Measurements from ENCODE around the gene DNAH14.
"Not testable (repeated sequence)": the region's sequence is repeated elsewhere in the genome, so short reads cannot be mapped to it uniquely, and the experiment has no call there.

The DNAH14 gene

DNA sequence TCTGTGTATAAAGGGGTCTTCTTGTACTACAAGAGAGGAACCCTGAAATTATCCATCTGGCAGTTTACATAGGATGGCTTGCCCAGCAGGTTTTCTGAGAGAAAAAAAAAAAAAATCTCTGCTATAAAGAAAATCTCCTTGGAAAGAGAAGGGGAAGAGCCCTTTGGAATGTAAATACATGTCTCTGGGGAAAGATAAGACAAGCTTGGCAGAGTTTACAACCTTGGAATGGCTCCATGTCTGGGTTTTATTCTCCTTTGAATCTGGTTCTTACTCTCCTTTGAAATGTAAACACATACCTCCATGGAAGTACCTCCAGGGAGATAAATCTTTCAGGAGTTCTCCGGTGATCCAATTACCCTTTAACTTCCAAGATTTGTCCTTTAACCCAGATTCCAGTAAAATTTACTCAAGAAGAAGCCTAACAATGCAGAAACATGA lies 45.1 kb upstream of the DNAH14 start:
- POLR2A ChIA-PET: no interaction called here
- Histone ChIP-seq H3K36me3 (ENCODE audit: control insufficient read depth in 4 of 4, insufficient read depth in 4 of 4, low read length in 3 of 4) (no peaks in the 10 kb centered on the region), H3K4me3 (ENCODE audit: control insufficient read depth in 1 of 7, extremely low read depth in 1 of 7, insufficient read depth in 4 of 7, low read depth in 2 of 7, low read length in 6 of 7) (no peak overlapping the region), H3K27ac (ENCODE audit: insufficient read depth in 1 of 2, low read depth in 1 of 2, low read length in 2 of 2, poor library complexity in 1 of 2, severe bottlenecking in 2 of 2) (no peak overlapping the region), H3K27me3 (replicated peaks in 2 of 5; ENCODE audit: control insufficient read depth in 4 of 5, insufficient read depth in 5 of 5, low read length in 4 of 5) (no peaks in the 10 kb centered on the region), H3K4me1 (ENCODE audit: control extremely low read depth in 1 of 4, control insufficient read depth in 4 of 4, insufficient read depth in 4 of 4, low read length in 3 of 4) (no peaks in the 10 kb centered on the region), H3K9me3 (ENCODE audit: control extremely low read depth in 1 of 5, control insufficient read depth in 4 of 5, insufficient read depth in 2 of 5, low read depth in 1 of 5, low read length in 4 of 5) (peaks cover 0 to 7% (median 3%) of the 10 kb centered on the region in 5 experiments)
- DNase-seq: no peak
- no CpG with 5 or more reads among the region's 1 CpG for WGBS (ENCODE audit: insufficient coverage)
- CTCF ChIA-PET: no interaction called here

DNA sequence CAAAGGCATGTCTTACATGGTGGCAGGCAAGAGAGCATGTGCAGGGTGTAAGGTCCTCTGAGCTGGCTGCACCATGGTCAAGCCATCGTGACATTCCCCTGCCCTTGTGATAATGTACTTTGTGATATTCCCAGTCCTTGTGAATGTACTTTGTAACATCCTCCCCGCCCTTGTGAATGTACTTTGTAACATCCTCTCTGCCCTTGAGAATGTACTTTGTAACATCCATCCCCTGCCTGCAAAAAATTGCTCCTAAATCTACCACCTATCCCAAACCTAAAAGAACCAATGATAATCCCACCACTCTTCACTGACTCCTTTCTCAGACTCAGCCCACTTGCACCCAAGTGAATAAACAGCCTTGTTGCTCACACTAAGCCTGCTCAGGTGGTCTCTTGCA lies 44.1 kb upstream of the DNAH14 start:
- H3K4me1 ChIP-seq (ENCODE audit: control extremely low read depth in 1 of 4, control insufficient read depth in 4 of 4, insufficient read depth in 4 of 4, low read length in 3 of 4); CTCF ChIA-PET; POLR2A ChIA-PET; H3K4me3 ChIP-seq (ENCODE audit: control insufficient read depth in 1 of 7, extremely low read depth in 1 of 7, insufficient read depth in 4 of 7, low read depth in 2 of 7, low read length in 6 of 7); H3K9me3 ChIP-seq (ENCODE audit: control extremely low read depth in 1 of 5, control insufficient read depth in 4 of 5, insufficient read depth in 2 of 5, low read depth in 1 of 5, low read length in 4 of 5); H3K36me3 ChIP-seq (ENCODE audit: control insufficient read depth in 4 of 4, insufficient read depth in 4 of 4, low read length in 3 of 4); H3K27me3 ChIP-seq (replicated peaks in 2 of 5; ENCODE audit: control insufficient read depth in 4 of 5, insufficient read depth in 5 of 5, low read length in 4 of 5); DNase-seq; H3K27ac ChIP-seq (ENCODE audit: insufficient read depth in 1 of 2, low read depth in 1 of 2, low read length in 2 of 2, poor library complexity in 1 of 2, severe bottlenecking in 2 of 2): not testable (repeated sequence)
- WGBS (ENCODE audit: insufficient coverage): 88% methylated on average over 1 of the region's 2 CpGs

DNA sequence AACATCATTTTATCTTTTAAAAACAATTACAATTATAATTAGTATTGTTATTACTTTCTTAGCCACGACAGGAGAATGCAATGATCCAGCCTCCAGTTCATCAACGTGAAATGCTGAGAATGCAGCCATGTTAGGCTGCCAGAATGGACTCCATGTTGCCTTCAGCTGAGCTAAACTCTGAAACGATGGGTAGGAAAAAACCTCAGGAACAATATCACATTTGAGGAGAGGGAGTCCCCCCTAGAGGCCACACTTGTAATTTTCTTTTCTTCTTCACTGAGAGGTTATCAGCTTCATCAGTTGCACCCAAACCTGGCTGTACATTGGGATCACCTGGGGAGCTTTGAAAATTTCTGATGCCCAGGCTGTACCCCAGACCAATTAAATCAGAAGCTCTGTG lies 34.6 kb upstream of the DNAH14 start:
- no peak for DNase-seq
- ChIA-PET CTCF (interaction anchor here (1.0 to 1.6 kb wide), 3 partner anchors 12 to 18 kb away, joined by 3 to 5 read pairs (median 4); no protein-coding TSS in a partner anchor), POLR2A (no interaction called here)
- Histone ChIP-seq H3K4me3 (ENCODE audit: control insufficient read depth in 1 of 7, extremely low read depth in 1 of 7, insufficient read depth in 4 of 7, low read depth in 2 of 7, low read length in 6 of 7) (no peak overlapping the region), H3K27me3 (replicated peaks in 2 of 5; ENCODE audit: control insufficient read depth in 4 of 5, insufficient read depth in 5 of 5, low read length in 4 of 5) (no peaks in the 10 kb centered on the region), H3K9me3 (ENCODE audit: control extremely low read depth in 1 of 5, control insufficient read depth in 4 of 5, insufficient read depth in 2 of 5, low read depth in 1 of 5, low read length in 4 of 5) (peaks cover 0 to 9% (median 2%) of the 10 kb centered on the region in 5 experiments), H3K27ac (ENCODE audit: insufficient read depth in 1 of 2, low read depth in 1 of 2, low read length in 2 of 2, poor library complexity in 1 of 2, severe bottlenecking in 2 of 2) (no peak overlapping the region), H3K36me3 (ENCODE audit: control insufficient read depth in 4 of 4, insufficient read depth in 4 of 4, low read length in 3 of 4) (no peaks in the 10 kb centered on the region), H3K4me1 (ENCODE audit: control extremely low read depth in 1 of 4, control insufficient read depth in 4 of 4, insufficient read depth in 4 of 4, low read length in 3 of 4) (no peaks in the 10 kb centered on the region)
- 50% methylated on average over 2 of the region's 3 CpGs for WGBS (ENCODE audit: insufficient coverage)

DNA sequence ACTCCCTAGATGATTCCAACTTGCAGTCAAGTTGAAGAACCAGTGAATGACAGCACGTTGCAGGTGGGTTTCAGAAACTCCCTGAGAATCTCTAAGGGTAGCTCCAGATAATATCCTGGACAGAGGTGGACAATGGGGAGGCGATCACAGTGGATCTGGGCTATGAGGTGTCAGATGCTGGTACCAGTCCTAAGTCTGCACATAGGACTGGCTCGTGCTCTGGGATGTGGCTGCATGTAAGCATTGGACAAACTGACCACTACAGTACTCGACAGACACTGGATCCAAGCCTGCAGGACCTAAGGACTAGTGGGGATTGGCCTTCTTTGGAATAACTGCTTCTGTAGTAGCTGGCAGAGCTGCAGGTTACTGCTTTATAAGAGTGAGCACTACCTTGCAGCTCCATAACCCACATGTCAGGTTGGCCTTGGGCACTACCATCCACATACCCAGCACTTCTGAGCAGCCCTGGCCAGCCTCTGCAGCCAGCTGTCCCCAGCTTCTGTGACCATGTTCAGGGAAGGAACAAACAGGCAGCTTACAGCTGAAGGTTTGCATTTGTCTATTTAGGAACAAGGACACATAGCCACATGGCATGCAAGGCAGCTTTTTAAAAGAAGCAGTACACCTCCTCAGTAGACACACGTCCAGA lies 33.2 kb upstream of the DNAH14 start:
- H3K27me3 ChIP-seq (replicated peaks in 2 of 5; ENCODE audit: control insufficient read depth in 4 of 5, insufficient read depth in 5 of 5, low read length in 4 of 5): peaks cover 0 to 2% (median 0%) of the 10 kb centered on the region in 5 experiments
- H3K27ac ChIP-seq (ENCODE audit: insufficient read depth in 1 of 2, low read depth in 1 of 2, low read length in 2 of 2, poor library complexity in 1 of 2, severe bottlenecking in 2 of 2): no peak overlapping the region
- 92% methylated on average over 3 of the region's 5 CpGs for WGBS (ENCODE audit: insufficient coverage)
- ChIA-PET POLR2A (no interaction called here), CTCF (interaction anchor here (1.1 kb wide), 1 partner anchor 26 kb away, joined by 4 read pairs; no protein-coding TSS in a partner anchor)
- no peaks in the 10 kb centered on the region for H3K36me3 ChIP-seq (ENCODE audit: control insufficient read depth in 4 of 4, insufficient read depth in 4 of 4, low read length in 3 of 4)
- H3K9me3 ChIP-seq (ENCODE audit: control extremely low read depth in 1 of 5, control insufficient read depth in 4 of 5, insufficient read depth in 2 of 5, low read depth in 1 of 5, low read length in 4 of 5): peaks cover 0 to 9% (median 2%) of the 10 kb centered on the region in 5 experiments
- no peak for DNase-seq
- no peaks in the 10 kb centered on the region for H3K4me1 ChIP-seq (ENCODE audit: control extremely low read depth in 1 of 4, control insufficient read depth in 4 of 4, insufficient read depth in 4 of 4, low read length in 3 of 4)
- no peak overlapping the region for H3K4me3 ChIP-seq (ENCODE audit: control insufficient read depth in 1 of 7, extremely low read depth in 1 of 7, insufficient read depth in 4 of 7, low read depth in 2 of 7, low read length in 6 of 7)

DNA sequence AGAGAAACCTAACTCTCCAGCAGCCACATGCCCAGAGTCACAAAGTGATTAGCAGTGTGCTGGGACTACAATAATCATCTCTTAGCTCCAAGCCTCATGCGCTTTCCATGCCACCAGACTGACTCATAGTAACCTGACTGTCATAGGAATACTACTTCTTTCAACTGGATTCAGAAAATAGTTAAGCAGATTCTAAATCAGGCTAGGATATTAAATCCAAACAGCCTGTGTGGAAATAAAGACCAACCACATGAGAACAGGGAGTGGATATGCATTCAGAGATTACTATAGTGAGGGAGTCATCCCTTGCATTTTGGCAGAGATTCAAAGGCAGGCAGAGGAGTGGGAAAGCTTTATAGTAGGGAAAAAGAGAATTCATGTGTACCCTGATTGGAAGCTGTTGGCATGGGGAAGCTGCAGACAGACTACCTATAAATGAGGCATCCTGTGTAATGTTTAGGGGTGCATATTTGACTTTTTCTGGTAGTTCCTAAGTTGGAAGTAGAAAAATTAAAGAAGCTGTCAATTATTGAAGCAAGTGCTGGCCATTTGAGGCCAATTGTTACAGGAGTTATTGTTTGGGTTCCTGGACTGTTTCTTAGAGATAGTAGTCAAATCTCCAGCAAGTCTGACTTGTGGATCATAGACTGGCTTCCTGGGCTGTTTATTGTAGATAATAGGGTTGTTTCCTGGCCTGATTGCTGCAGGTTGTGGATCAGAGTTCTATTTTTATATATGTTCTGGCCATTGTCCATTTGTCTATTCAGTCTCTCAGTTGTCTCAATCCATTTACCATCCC lies 31.7 kb upstream of the DNAH14 start:
- no CpG with 5 or more reads among the region's 1 CpG for WGBS (ENCODE audit: insufficient coverage)

DNA sequence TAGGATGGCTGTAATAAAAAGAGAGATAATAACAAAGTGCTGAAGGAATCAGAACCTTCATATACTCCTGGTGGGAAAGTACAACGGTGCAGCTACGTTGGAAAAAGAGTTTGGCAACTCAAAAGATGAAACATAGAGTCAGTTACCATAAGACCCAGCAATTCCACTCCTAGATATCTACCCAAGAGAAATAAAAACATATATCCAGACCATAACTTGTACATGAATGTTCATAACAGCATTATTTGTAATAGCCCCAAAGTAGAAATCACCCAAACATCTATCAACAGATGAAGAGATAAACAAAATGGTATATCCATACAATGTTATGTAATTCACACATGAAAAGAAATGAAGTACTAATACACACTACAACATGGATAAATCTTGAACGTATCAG lies 30.5 kb upstream of the DNAH14 start:
- H3K4me1 ChIP-seq (ENCODE audit: control extremely low read depth in 1 of 4, control insufficient read depth in 4 of 4, insufficient read depth in 4 of 4, low read length in 3 of 4): no peaks in the 10 kb centered on the region
- DNase-seq: no peak
- ChIA-PET POLR2A (no interaction called here), CTCF (interaction anchor here (1.1 kb wide), 1 partner anchor 23 kb away, joined by 3 read pairs; no protein-coding TSS in a partner anchor)
- H3K4me3 ChIP-seq (ENCODE audit: control insufficient read depth in 1 of 7, extremely low read depth in 1 of 7, insufficient read depth in 4 of 7, low read depth in 2 of 7, low read length in 6 of 7): no peak overlapping the region
- H3K27me3 ChIP-seq (replicated peaks in 2 of 5; ENCODE audit: control insufficient read depth in 4 of 5, insufficient read depth in 5 of 5, low read length in 4 of 5): peaks cover 0 to 6% (median 0%) of the 10 kb centered on the region in 5 experiments
- peaks cover 0 to 9% (median 2%) of the 10 kb centered on the region in 5 experiments for H3K9me3 ChIP-seq (ENCODE audit: control extremely low read depth in 1 of 5, control insufficient read depth in 4 of 5, insufficient read depth in 2 of 5, low read depth in 1 of 5, low read length in 4 of 5)
- 100% methylated on average over 1 of the region's 3 CpGs for WGBS (ENCODE audit: insufficient coverage)
- H3K27ac ChIP-seq (ENCODE audit: insufficient read depth in 1 of 2, low read depth in 1 of 2, low read length in 2 of 2, poor library complexity in 1 of 2, severe bottlenecking in 2 of 2): no peak overlapping the region
- no peaks in the 10 kb centered on the region for H3K36me3 ChIP-seq (ENCODE audit: control insufficient read depth in 4 of 4, insufficient read depth in 4 of 4, low read length in 3 of 4)

More for the DNA sequence above, 31.7 kb upstream of the DNAH14 start:
- no peak overlapping the region for H3K4me3 ChIP-seq (ENCODE audit: control insufficient read depth in 1 of 7, extremely low read depth in 1 of 7, insufficient read depth in 4 of 7, low read depth in 2 of 7, low read length in 6 of 7)
- no peaks in the 10 kb centered on the region for H3K4me1 ChIP-seq (ENCODE audit: control extremely low read depth in 1 of 4, control insufficient read depth in 4 of 4, insufficient read depth in 4 of 4, low read length in 3 of 4)
- ChIA-PET POLR2A (no interaction called here), CTCF (interaction anchor here (1.1 kb wide), 1 partner anchor 22 kb away, joined by 3 read pairs; no protein-coding TSS in a partner anchor)
- H3K27me3 ChIP-seq (replicated peaks in 2 of 5; ENCODE audit: control insufficient read depth in 4 of 5, insufficient read depth in 5 of 5, low read length in 4 of 5): peaks cover 0 to 5% (median 0%) of the 10 kb centered on the region in 5 experiments
- H3K27ac ChIP-seq (ENCODE audit: insufficient read depth in 1 of 2, low read depth in 1 of 2, low read length in 2 of 2, poor library complexity in 1 of 2, severe bottlenecking in 2 of 2): no peak overlapping the region
- H3K9me3 ChIP-seq (ENCODE audit: control extremely low read depth in 1 of 5, control insufficient read depth in 4 of 5, insufficient read depth in 2 of 5, low read depth in 1 of 5, low read length in 4 of 5): peaks cover 0 to 9% (median 2%) of the 10 kb centered on the region in 5 experiments
- H3K36me3 ChIP-seq (ENCODE audit: control insufficient read depth in 4 of 4, insufficient read depth in 4 of 4, low read length in 3 of 4): no peaks in the 10 kb centered on the region
- no peak for DNase-seq

DNA sequence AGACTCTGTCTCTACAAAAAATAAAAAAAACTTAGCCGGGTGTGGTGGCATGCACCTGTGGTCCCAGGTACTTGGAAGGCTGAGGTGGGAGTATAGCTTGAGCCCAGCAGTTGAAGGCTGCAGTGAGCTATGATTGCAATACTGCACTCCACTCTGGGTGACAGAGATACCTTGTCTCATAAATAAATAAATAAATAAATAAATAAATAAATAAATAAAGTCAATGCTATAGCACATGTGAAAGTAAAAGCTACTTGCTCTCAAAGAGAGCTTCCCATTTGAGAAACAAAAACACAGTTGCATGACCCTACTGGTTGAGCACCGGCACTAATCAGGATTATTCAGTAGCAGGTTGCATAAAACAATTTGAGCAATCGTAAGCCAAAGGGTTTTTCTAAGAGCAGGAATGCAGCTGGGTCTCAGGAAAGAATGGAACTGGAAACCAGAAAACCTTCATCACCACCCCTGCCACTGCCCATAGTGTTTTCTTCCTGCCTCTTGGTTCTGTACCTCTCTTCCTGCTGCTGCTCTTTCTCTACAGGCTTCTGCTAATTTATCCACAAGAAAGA lies 29.3 kb upstream of the DNAH14 start:
- Histone ChIP-seq H3K9me3 (ENCODE audit: control extremely low read depth in 1 of 5, control insufficient read depth in 4 of 5, insufficient read depth in 2 of 5, low read depth in 1 of 5, low read length in 4 of 5) (peaks cover 0 to 9% (median 2%) of the 10 kb centered on the region in 5 experiments), H3K4me1 (ENCODE audit: control extremely low read depth in 1 of 4, control insufficient read depth in 4 of 4, insufficient read depth in 4 of 4, low read length in 3 of 4) (no peaks in the 10 kb centered on the region), H3K27ac (ENCODE audit: insufficient read depth in 1 of 2, low read depth in 1 of 2, low read length in 2 of 2, poor library complexity in 1 of 2, severe bottlenecking in 2 of 2) (no peak overlapping the region), H3K27me3 (replicated peaks in 2 of 5; ENCODE audit: control insufficient read depth in 4 of 5, insufficient read depth in 5 of 5, low read length in 4 of 5) (peaks cover 0 to 6% (median 0%) of the 10 kb centered on the region in 5 experiments), H3K4me3 (ENCODE audit: control insufficient read depth in 1 of 7, extremely low read depth in 1 of 7, insufficient read depth in 4 of 7, low read depth in 2 of 7, low read length in 6 of 7) (no peak overlapping the region), H3K36me3 (ENCODE audit: control insufficient read depth in 4 of 4, insufficient read depth in 4 of 4, low read length in 3 of 4) (no peaks in the 10 kb centered on the region)
- 95% methylated on average over 2 of the region's 3 CpGs for WGBS (ENCODE audit: insufficient coverage)
- POLR2A ChIA-PET: no interaction called here
- DNase-seq: no peak
- CTCF ChIA-PET: no interaction called here

Data from common myeloid progenitor, CD34-positive (primary cell).